WTC11 (cell line): ENCODE results near the gene APOLD1. TPM values are rescaled to one million over a fixed set of nuclear protein-coding genes. Genes with fewer than 3 reads are reported as not detected.

Experiments used
- ATAC-seq: fragments of 200-7000 bp; cut with Tn5 transposase; 2 replicates; pipeline ENCODE4 v1.10.0; 2021; ENCODE audit warnings: mild to moderate bottlenecking, moderate library complexity
- CTCF ChIA-PET: fragments of 300-600 bp; sonication (Branson Sonifier 250); formaldehyde crosslinking; loops from one replicate; lab custom pipeline; 2021; ENCODE audit warnings: antibody characterized with exemption; lab: Charles Lee
- POLR2A ChIA-PET: fragments of 350-600 bp; sonication (Branson Sonifier 250); formaldehyde crosslinking; loops from one replicate; lab custom pipeline; 2021; ENCODE audit warnings: antibody characterized with exemption; lab: Charles Lee
- DNase-seq: peaks from one replicate; pipeline ENCODE4 v3.0.0; 2021; ENCODE audit warnings: low spot score
- H3K27ac Mint-ChIP-seq: 2 replicates; pipeline ENCODE4 v1.8.0; 2021; ENCODE audit warnings: mixed read lengths
- H3K27me3 Mint-ChIP-seq: 2 replicates; pipeline ENCODE4 v1.8.0; 2021; ENCODE audit warnings: low read depth, mild to moderate bottlenecking, moderate library complexity, mixed read lengths
- H3K36me3 Mint-ChIP-seq: 2 replicates; pipeline ENCODE4 v1.8.0; 2021; ENCODE audit warnings: mixed read lengths
- H3K4me1 Mint-ChIP-seq: 2 replicates; pipeline ENCODE4 v1.8.0; 2022; ENCODE audit warnings: mixed read lengths
- H3K4me3 Mint-ChIP-seq: 2 replicates; pipeline ENCODE4 v1.8.0; 2021; ENCODE audit warnings: mild to moderate bottlenecking, moderate library complexity, mixed read lengths
- H3K9me3 Mint-ChIP-seq: 2 replicates; pipeline ENCODE4 v1.8.0; 2021; ENCODE audit warnings: mixed read lengths
- ATF1 ChIP-seq: sonication (generic); formaldehyde crosslinking; IDR thresholded peaks from 2 replicates; pipeline ENCODE4 v1.8.1; 2023; ENCODE audit warnings: mild to moderate bottlenecking, moderate library complexity, missing genetic modification reagents
- FOXK1 ChIP-seq: sonication (generic); formaldehyde crosslinking; IDR thresholded peaks from 2 replicates; pipeline ENCODE4 v1.8.0; 2022; ENCODE audit warnings: mild to moderate bottlenecking, moderate library complexity, missing genetic modification reagents
- GRHL2 ChIP-seq: fragments of 250-450 bp; sonication (Bioruptor Pico); IDR thresholded peaks from 2 replicates; pipeline ENCODE4 v1.8.0; 2022; ENCODE audit warnings: mild to moderate bottlenecking, moderate library complexity; ENCODE audit not compliant: insufficient replicate concordance, severe bottlenecking
- IRF2 ChIP-seq: sonication (generic); formaldehyde crosslinking; IDR thresholded peaks from 2 replicates; pipeline ENCODE4 v1.8.0; 2022; ENCODE audit warnings: low read depth, missing genetic modification reagents, borderline replicate concordance
- JAZF1 ChIP-seq: fragments of 250-450 bp; sonication (Bioruptor Pico); IDR thresholded peaks from 2 replicates; pipeline ENCODE4 v1.9.0; 2021; ENCODE audit warnings: moderate library complexity, mild to moderate bottlenecking, inconsistent platforms
- NFATC4 ChIP-seq: fragments of 250-450 bp; sonication (Bioruptor Pico); IDR thresholded peaks from 2 replicates; pipeline ENCODE4 v1.9.0; 2021; ENCODE audit warnings: mild to moderate bottlenecking
- NFYB ChIP-seq: sonication (generic); formaldehyde crosslinking; conservative IDR thresholded peaks from 2 replicates; pipeline ENCODE4 v1.8.0; 2022; ENCODE audit warnings: low read depth, missing genetic modification reagents
- NR1H2 ChIP-seq: sonication (generic); formaldehyde crosslinking; IDR thresholded peaks from 2 replicates; pipeline ENCODE4 v1.9.0; 2021; ENCODE audit warnings: mild to moderate bottlenecking, moderate library complexity, missing genetic modification reagents
- PRDM15 ChIP-seq: sonication (generic); formaldehyde crosslinking; IDR thresholded peaks from 2 replicates; pipeline ENCODE4 v1.8.0; 2022; ENCODE audit warnings: missing genetic modification reagents
- PRRX2 ChIP-seq: fragments of 250-450 bp; sonication (Bioruptor Pico); IDR thresholded peaks from 2 replicates; pipeline ENCODE4 v1.8.0; 2021; ENCODE audit warnings: mild to moderate bottlenecking
- SP1 ChIP-seq: sonication (generic); formaldehyde crosslinking; conservative IDR thresholded peaks from 2 replicates; pipeline ENCODE4 v1.8.1; 2022; ENCODE audit warnings: missing genetic modification reagents
- ZNF396 ChIP-seq: fragments of 250-450 bp; sonication (Bioruptor Pico); IDR thresholded peaks from 2 replicates; pipeline ENCODE4 v1.8.0; 2021; ENCODE audit warnings: mild to moderate bottlenecking, moderate library complexity, borderline replicate concordance
- ZNF671 ChIP-seq: fragments of 250-450 bp; sonication (Bioruptor Pico); IDR thresholded peaks from 2 replicates; pipeline ENCODE4 v1.8.0; 2021; ENCODE audit warnings: mild to moderate bottlenecking
- total RNA-seq: library from RNA; stranded (reverse); gene quantifications from 3 replicates; pipeline ENCODE4 v1.2.3, GENCODE V29; 2021
- TF ChIP-seq, protein P1 (sequence below): sonication (generic); formaldehyde crosslinking; IDR thresholded peaks from 2 replicates; pipeline ENCODE4 v1.8.1; 2022; ENCODE audit warnings: missing genetic modification reagents, borderline replicate concordance
- TF ChIP-seq, protein P2 (sequence below): sonication (generic); formaldehyde crosslinking; IDR thresholded peaks from 2 replicates; pipeline ENCODE4 v1.8.1; 2022; ENCODE audit warnings: mild to moderate bottlenecking, moderate library complexity, missing genetic modification reagents
- TF ChIP-seq, protein P3 (sequence below): sonication (generic); formaldehyde crosslinking; IDR thresholded peaks from 2 replicates; pipeline ENCODE4 v1.8.1; 2022; ENCODE audit warnings: low read depth, missing genetic modification reagents, borderline replicate concordance
- TF ChIP-seq, protein P4 (sequence below): fragments of 250-450 bp; sonication (Bioruptor Pico); IDR thresholded peaks from 2 replicates; pipeline ENCODE4 v1.9.0; 2021; ENCODE audit warnings: moderate library complexity, mild to moderate bottlenecking, inconsistent platforms, borderline replicate concordance
- TF ChIP-seq, protein P5 (sequence below): sonication (generic); formaldehyde crosslinking; IDR thresholded peaks from 2 replicates; pipeline ENCODE4 v1.8.1; 2023; ENCODE audit warnings: mild to moderate bottlenecking, missing genetic modification reagents, moderate library complexity
- TF ChIP-seq, protein P6 (sequence below): sonication (generic); formaldehyde crosslinking; IDR thresholded peaks from 2 replicates; pipeline ENCODE4 v1.8.1; 2022; ENCODE audit warnings: low read depth, mild to moderate bottlenecking, moderate library complexity, missing genetic modification reagents, borderline replicate concordance
- TF ChIP-seq, protein P7 (sequence below): sonication (generic); formaldehyde crosslinking; IDR thresholded peaks from 2 replicates; pipeline ENCODE4 v1.8.1; 2023; ENCODE audit warnings: mild to moderate bottlenecking, missing genetic modification reagents
- TF ChIP-seq, protein P8 (sequence below): sonication (generic); formaldehyde crosslinking; IDR thresholded peaks from 2 replicates; pipeline ENCODE4 v1.8.0; 2023; ENCODE audit warnings: missing genetic modification reagents

Gene APOLD1
- total RNA-seq, 1 experiment from 2014 or later = 0.44 TPM

DNA sequence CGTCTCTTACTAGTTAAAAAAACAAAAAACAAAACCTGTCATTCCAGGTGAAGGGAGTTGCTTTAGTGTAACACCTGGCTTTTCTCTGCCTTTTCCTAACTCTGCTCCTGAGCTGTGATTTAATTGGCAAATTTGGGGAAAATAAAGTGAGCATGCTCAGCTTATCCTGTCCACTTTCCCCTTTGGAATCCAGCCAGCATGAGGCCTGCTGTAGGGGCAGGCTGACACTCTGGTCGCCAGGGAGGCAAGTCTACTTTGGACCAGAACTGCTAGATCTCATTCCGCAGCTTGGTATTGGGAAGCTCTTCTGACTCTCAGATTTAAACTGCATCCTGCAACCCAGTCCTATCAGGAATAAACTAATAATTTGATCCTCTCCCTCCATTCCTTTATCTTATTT, 38.2 kb upstream of the APOLD1 start:
- Mint-ChIP-seq H3K9me3 (0 out of 2 replicates have a peak, but pooled peaks cover 3% of the 10 kb centered on the region), H3K4me1 (peaks cover 8% of the 10 kb centered on the region; the same call in 1 of the 2 replicates), H3K4me3 (no peak overlapping the region), H3K27me3 (no peaks in the 10 kb centered on the region), H3K36me3 (no peaks in the 10 kb centered on the region), H3K27ac (no peak overlapping the region)
- ATAC-seq = no peak
- CTCF ChIA-PET = interaction anchor here (0.6 to 3.1 kb wide), 2 partner anchors 11 to 23 kb away, joined by 3 to 28 read pairs; no protein-coding TSS in a partner anchor
- DNase-seq = no peak
- POLR2A ChIA-PET = no interaction called here
- no peak for TF ChIP-seq NR1H2 (CRISPR knock-in tag)
- TF ChIP-seq, protein P1, sequence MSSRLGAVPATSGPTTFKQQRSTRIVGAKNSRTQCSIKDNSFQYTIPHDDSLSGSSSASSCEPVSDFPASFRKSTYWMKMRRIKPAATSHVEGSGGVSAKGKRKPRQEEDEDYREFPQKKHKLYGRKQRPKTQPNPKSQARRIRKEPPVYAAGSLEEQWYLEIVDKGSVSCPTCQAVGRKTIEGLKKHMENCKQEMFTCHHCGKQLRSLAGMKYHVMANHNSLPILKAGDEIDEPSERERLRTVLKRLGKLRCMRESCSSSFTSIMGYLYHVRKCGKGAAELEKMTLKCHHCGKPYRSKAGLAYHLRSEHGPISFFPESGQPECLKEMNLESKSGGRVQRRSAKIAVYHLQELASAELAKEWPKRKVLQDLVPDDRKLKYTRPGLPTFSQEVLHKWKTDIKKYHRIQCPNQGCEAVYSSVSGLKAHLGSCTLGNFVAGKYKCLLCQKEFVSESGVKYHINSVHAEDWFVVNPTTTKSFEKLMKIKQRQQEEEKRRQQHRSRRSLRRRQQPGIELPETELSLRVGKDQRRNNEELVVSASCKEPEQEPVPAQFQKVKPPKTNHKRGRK (CRISPR knock-in tag) = no peak
- TF ChIP-seq SP1 = no peak
- TF ChIP-seq IRF2 (CRISPR knock-in tag) = no peak
- TF ChIP-seq ATF1 (CRISPR knock-in tag) = no peak
- TF ChIP-seq NFATC4 (CRISPR knock-in tag) = no peak
- TF ChIP-seq PRDM15 = no peak
- TF ChIP-seq, protein P2, sequence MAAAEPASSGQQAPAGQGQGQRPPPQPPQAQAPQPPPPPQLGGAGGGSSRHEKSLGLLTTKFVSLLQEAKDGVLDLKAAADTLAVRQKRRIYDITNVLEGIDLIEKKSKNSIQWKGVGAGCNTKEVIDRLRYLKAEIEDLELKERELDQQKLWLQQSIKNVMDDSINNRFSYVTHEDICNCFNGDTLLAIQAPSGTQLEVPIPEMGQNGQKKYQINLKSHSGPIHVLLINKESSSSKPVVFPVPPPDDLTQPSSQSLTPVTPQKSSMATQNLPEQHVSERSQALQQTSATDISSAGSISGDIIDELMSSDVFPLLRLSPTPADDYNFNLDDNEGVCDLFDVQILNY = no peak
- TF ChIP-seq PRRX2 (CRISPR knock-in tag) = no peak
- TF ChIP-seq ZNF396 (CRISPR knock-in tag) = no peak
- TF ChIP-seq NFYB (CRISPR knock-in tag) = no peak
- TF ChIP-seq, protein P3, sequence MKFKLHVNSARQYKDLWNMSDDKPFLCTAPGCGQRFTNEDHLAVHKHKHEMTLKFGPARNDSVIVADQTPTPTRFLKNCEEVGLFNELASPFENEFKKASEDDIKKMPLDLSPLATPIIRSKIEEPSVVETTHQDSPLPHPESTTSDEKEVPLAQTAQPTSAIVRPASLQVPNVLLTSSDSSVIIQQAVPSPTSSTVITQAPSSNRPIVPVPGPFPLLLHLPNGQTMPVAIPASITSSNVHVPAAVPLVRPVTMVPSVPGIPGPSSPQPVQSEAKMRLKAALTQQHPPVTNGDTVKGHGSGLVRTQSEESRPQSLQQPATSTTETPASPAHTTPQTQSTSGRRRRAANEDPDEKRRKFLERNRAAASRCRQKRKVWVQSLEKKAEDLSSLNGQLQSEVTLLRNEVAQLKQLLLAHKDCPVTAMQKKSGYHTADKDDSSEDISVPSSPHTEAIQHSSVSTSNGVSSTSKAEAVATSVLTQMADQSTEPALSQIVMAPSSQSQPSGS (CRISPR knock-in tag) = no peak
- no peak for TF ChIP-seq FOXK1 (CRISPR knock-in tag)

- peaks cover 8% of the 10 kb centered on the region; the same call in 1 of the 2 replicates for H3K4me1 Mint-ChIP-seq
- ChIA-PET CTCF (interaction anchor here (3.1 kb wide), 1 partner anchor 11 kb away, joined by 28 read pairs; no protein-coding TSS in a partner anchor), POLR2A (no interaction called here)
- H3K27me3 Mint-ChIP-seq = peaks cover 3% of the 10 kb centered on the region; the same call in 1 of the 2 replicates
- 0 out of 2 replicates have a peak, but pooled peaks cover 3% of the 10 kb centered on the region for H3K9me3 Mint-ChIP-seq
- no peak overlapping the region for H3K27ac Mint-ChIP-seq
- TF ChIP-seq, protein P4, sequence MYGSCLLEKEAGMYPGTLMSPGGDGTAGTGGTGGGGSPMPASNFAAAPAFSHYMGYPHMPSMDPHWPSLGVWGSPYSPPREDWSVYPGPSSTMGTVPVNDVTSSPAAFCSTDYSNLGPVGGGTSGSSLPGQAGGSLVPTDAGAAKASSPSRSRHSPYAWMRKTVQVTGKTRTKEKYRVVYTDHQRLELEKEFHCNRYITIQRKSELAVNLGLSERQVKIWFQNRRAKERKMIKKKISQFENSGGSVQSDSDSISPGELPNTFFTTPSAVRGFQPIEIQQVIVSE (CRISPR knock-in tag) = no peak
- TF ChIP-seq, protein P5, sequence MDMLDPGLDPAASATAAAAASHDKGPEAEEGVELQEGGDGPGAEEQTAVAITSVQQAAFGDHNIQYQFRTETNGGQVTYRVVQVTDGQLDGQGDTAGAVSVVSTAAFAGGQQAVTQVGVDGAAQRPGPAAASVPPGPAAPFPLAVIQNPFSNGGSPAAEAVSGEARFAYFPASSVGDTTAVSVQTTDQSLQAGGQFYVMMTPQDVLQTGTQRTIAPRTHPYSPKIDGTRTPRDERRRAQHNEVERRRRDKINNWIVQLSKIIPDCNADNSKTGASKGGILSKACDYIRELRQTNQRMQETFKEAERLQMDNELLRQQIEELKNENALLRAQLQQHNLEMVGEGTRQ = no peak
- TF ChIP-seq, protein P6, sequence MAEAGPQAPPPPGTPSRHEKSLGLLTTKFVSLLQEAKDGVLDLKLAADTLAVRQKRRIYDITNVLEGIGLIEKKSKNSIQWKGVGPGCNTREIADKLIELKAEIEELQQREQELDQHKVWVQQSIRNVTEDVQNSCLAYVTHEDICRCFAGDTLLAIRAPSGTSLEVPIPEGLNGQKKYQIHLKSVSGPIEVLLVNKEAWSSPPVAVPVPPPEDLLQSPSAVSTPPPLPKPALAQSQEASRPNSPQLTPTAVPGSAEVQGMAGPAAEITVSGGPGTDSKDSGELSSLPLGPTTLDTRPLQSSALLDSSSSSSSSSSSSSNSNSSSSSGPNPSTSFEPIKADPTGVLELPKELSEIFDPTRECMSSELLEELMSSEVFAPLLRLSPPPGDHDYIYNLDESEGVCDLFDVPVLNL = no peak
- TF ChIP-seq, protein P7, sequence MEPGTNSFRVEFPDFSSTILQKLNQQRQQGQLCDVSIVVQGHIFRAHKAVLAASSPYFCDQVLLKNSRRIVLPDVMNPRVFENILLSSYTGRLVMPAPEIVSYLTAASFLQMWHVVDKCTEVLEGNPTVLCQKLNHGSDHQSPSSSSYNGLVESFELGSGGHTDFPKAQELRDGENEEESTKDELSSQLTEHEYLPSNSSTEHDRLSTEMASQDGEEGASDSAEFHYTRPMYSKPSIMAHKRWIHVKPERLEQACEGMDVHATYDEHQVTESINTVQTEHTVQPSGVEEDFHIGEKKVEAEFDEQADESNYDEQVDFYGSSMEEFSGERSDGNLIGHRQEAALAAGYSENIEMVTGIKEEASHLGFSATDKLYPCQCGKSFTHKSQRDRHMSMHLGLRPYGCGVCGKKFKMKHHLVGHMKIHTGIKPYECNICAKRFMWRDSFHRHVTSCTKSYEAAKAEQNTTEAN (CRISPR knock-in tag) = no peak
- TF ChIP-seq, protein P8, sequence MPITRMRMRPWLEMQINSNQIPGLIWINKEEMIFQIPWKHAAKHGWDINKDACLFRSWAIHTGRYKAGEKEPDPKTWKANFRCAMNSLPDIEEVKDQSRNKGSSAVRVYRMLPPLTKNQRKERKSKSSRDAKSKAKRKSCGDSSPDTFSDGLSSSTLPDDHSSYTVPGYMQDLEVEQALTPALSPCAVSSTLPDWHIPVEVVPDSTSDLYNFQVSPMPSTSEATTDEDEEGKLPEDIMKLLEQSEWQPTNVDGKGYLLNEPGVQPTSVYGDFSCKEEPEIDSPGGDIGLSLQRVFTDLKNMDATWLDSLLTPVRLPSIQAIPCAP = no peak
- no peak for TF ChIP-seq ZNF671 (CRISPR knock-in tag)
- TF ChIP-seq JAZF1 (CRISPR knock-in tag) = no peak
- TF ChIP-seq GRHL2 (CRISPR knock-in tag) = no peak
- DNase-seq = no peak
- no peak overlapping the region for H3K4me3 Mint-ChIP-seq
- no peak for ATAC-seq
- no peaks in the 10 kb centered on the region for H3K36me3 Mint-ChIP-seq
Measured at GRCh38 chr12:12748044-12748443, 37.4 kb upstream of the APOLD1 start.
